IMR-90 (cell line): ENCODE results near the gene LRP1B. TPM values are rescaled to one million over a fixed set of nuclear protein-coding genes. Genes with fewer than 3 reads are reported as not detected.

ENCODE experiments used
- ATAC-seq: fragments of 200-7000 bp; cut with Tn5 transposase; 2 replicates; pipeline ENCODE4 v1.9.1; 2020; ENCODE audit warnings: low read depth, mild to moderate bottlenecking, moderate library complexity
- BruUV-seq: library from RNA; stranded (reverse); fragments of 400-500 nt; replicated peaks from 2 replicates; lab custom pipeline; 2021; lab: Mats Ljungman, UMichigan
- CTCF ChIA-PET: fragments of 300-600 bp; formaldehyde crosslinking; extraction: SDS; loops from one replicate; lab custom pipeline; 2021; ENCODE audit warnings: antibody characterized with exemption; lab: Yijun Ruan, JAX
- POLR2A ChIA-PET: fragments of 300-600 bp; sonication (Branson Sonifier 250); formaldehyde crosslinking; loops from one replicate; lab custom pipeline; 2022; ENCODE audit warnings: antibody characterized with exemption; ENCODE audit not compliant: unreplicated experiment; lab: Charles Lee
- DNase-seq: peaks from one replicate; pipeline ENCODE4 v3.0.0; 2013
- H2AFZ ChIP-seq: replicated peaks from 2 replicates; pipeline ENCODE3; 2013; ENCODE audit warnings: low read length, mild to moderate bottlenecking; ENCODE audit not compliant: poor library complexity
- H2AK5ac ChIP-seq: 2 replicates; pipeline ENCODE4 v1.6.1; 2013; ENCODE audit warnings: low read depth, low read length, inconsistent platforms
- H2AK9ac ChIP-seq: replicated peaks from 2 replicates; pipeline ENCODE3; 2013; ENCODE audit warnings: mild to moderate bottlenecking, low read depth, low read length, moderate library complexity; ENCODE audit not compliant: poor library complexity
- H2BK120ac ChIP-seq: 2 replicates; pipeline ENCODE4 v1.6.1; 2013; ENCODE audit warnings: low read depth, low read length, inconsistent platforms
- H2BK15ac ChIP-seq: 3 replicates; pipeline ENCODE4 v1.6.1; 2013; ENCODE audit warnings: low read depth, low read length, inconsistent platforms
- H2BK20ac ChIP-seq: 2 replicates; pipeline ENCODE4 v1.6.1; 2013; ENCODE audit warnings: low read depth, mild to moderate bottlenecking, inconsistent platforms, low read length, moderate library complexity
- H2BK5ac ChIP-seq: 2 replicates; pipeline ENCODE4 v1.6.1; 2013; ENCODE audit warnings: mild to moderate bottlenecking, low read depth, low read length, inconsistent platforms; ENCODE audit not compliant: poor library complexity, severe bottlenecking
- H3K14ac ChIP-seq: replicated peaks from 2 replicates; pipeline ENCODE4 v1.6.1; 2013; ENCODE audit warnings: low read depth, low read length, inconsistent platforms
- H3K18ac ChIP-seq: 2 replicates; pipeline ENCODE4 v1.6.1; 2013; ENCODE audit warnings: low read depth, low read length, control low read depth
- H3K23ac ChIP-seq: 2 replicates; pipeline ENCODE4 v1.6.1; 2013; ENCODE audit warnings: low read depth, low read length, inconsistent platforms
- H3K27ac ChIP-seq: 2 replicates; pipeline ENCODE4 v1.5.1; 2013; ENCODE audit warnings: mild to moderate bottlenecking, control low read depth, low read length; ENCODE audit not compliant: insufficient read depth
- H3K27me3 ChIP-seq: 2 replicates; pipeline ENCODE4 v1.6.1; 2013; ENCODE audit warnings: low read length; ENCODE audit not compliant: control insufficient read depth, insufficient read depth
- H3K36me3 ChIP-seq: 2 replicates; pipeline ENCODE4 v1.6.1; 2013; ENCODE audit warnings: low read length, mixed read lengths; ENCODE audit not compliant: control insufficient read depth, insufficient read depth
- H3K4ac ChIP-seq: 2 replicates; pipeline ENCODE4 v1.6.1; 2013; ENCODE audit warnings: low read depth, low read length, inconsistent platforms
- H3K4me1 ChIP-seq: 2 replicates; pipeline ENCODE4 v1.6.1; 2013; ENCODE audit warnings: low read length, mixed read lengths; ENCODE audit not compliant: control insufficient read depth, insufficient read depth
- H3K4me2 ChIP-seq: 2 replicates; pipeline ENCODE4 v1.6.1; 2013; ENCODE audit warnings: low read depth, mild to moderate bottlenecking, control low read depth, low read length, moderate library complexity
- H3K4me3 ChIP-seq: 2 replicates; pipeline ENCODE4 v1.5.1; 2013; ENCODE audit warnings: low read depth, mild to moderate bottlenecking, control low read depth, low read length, moderate library complexity; ENCODE audit not compliant: insufficient read depth
- H3K56ac ChIP-seq: 2 replicates; pipeline ENCODE4 v1.6.1; 2013; ENCODE audit warnings: low read length, inconsistent platforms; ENCODE audit not compliant: insufficient read depth; ENCODE audit errors: extremely low read depth
- H3K79me1 ChIP-seq, 2 experiments: 2 replicates each; pipeline ENCODE4 v1.6.1; 2013; ENCODE audit warnings: low read length in 2 of 2, inconsistent platforms in 1 of 2, low read depth in 1 of 2
- H3K9ac ChIP-seq: 2 replicates; pipeline ENCODE4 v1.6.1; 2013; ENCODE audit warnings: low read depth, low read length, control low read depth
- H3K9me1 ChIP-seq: 2 replicates; pipeline ENCODE4 v1.6.1; 2013; ENCODE audit warnings: low read length, inconsistent platforms; ENCODE audit not compliant: insufficient read depth
- H3K9me3 ChIP-seq: 2 replicates; pipeline ENCODE4 v1.6.1; 2013; ENCODE audit warnings: low read length; ENCODE audit not compliant: control insufficient read depth, insufficient read depth
- H4K20me1 ChIP-seq: 2 replicates; pipeline ENCODE4 v1.6.1; 2013; ENCODE audit warnings: low read length, inconsistent platforms; ENCODE audit not compliant: insufficient read depth
- H4K5ac ChIP-seq: 2 replicates; pipeline ENCODE4 v1.6.1; 2013; ENCODE audit warnings: mild to moderate bottlenecking, low read depth, low read length, control low read depth
- H4K8ac ChIP-seq, 2 experiments: 2 replicates each; pipeline ENCODE4 v1.6.1; 2013; ENCODE audit warnings: low read depth in 2 of 2, low read length in 2 of 2, control low read depth in 1 of 2, inconsistent platforms in 1 of 2
- H4K91ac ChIP-seq: 2 replicates; pipeline ENCODE4 v1.6.1; 2013; ENCODE audit warnings: low read depth, low read length, inconsistent platforms; ENCODE audit not compliant: insufficient read depth
- BHLHE40 ChIP-seq: fragments of 150-350 bp; IDR thresholded peaks from 2 replicates; pipeline ENCODE4 v1.6.1; 2016; ENCODE audit warnings: mild to moderate bottlenecking, low read depth, low read length
- WGBS, 2 experiments: methylation state at CpG; one replicate each; pipeline versions ENCODE4 v1.1.5 to v1.1.7; 2013; ENCODE audit warnings: missing lambda C conversion rate in 2 of 2; ENCODE audit not compliant: insufficient read length in 1 of 2; ENCODE audit errors: extremely low coverage in 2 of 2; 5-methylcytosine and 5-hydroxymethylcytosine counted together
- dilution Hi-C: fragments of 300-500 bp; cut with HindIII; formaldehyde crosslinking; loops from one replicate; pipeline ENCODE4 v1.14.3; 2018; ENCODE audit warnings: low sequenced_read_pairs; ENCODE audit not compliant: unreplicated experiment
- in situ Hi-C: fragments of 300-500 bp; cut with MboI; formaldehyde crosslinking; loops from 3 replicates; pipeline ENCODE4 v1.14.3; 2019; ENCODE audit warnings: low sequenced_read_pairs, inconsistent platforms, mixed read lengths
- intact Hi-C: fragments of 100-400 bp; cut with micrococcal nuclease; formaldehyde crosslinking; loops from 2 replicates; pipeline ENCODE4 v1.10.0; 2022
- polyA plus RNA-seq, 3 experiments: library from polyadenylated mRNA; depleted of rRNA; stranded (reverse); fragments of >200 nt; gene quantifications; 2 replicates each; pipeline ENCODE4 v1.2.3, GENCODE V29; 2012; ENCODE audit warnings: low replicate concordance in 1 of 3
- total RNA-seq: library from RNA; depleted of rRNA; stranded (reverse); fragments of >200 nt; gene quantifications from 2 replicates; pipeline ENCODE4 v1.2.3, GENCODE V29; 2012

The LRP1B gene
- total and polyA plus RNA-seq, 2 of the 4 experiments (the other 2 are of a cell fraction): under 0.01 to 0.02 TPM

- BruUV-seq: no TSS peak
- no peak overlapping the region for H3K27ac ChIP-seq
- H3K4ac ChIP-seq: no peak overlapping the region
- no peak overlapping the region for H3K18ac ChIP-seq
- no peaks in the 10 kb centered on the region for H3K36me3 ChIP-seq
- dilution Hi-C loops (no loop called here), intact Hi-C loops (no loop called here), in situ Hi-C loops (no loop called here)
- H4K5ac ChIP-seq: no peak overlapping the region
- no peaks in the 10 kb centered on the region for H3K9me3 ChIP-seq
- no peak for DNase-seq
- no peak overlapping the region for H2BK20ac ChIP-seq
- ChIA-PET CTCF (no interaction called here), POLR2A (no interaction called here)
- no peak overlapping the region for H2BK120ac ChIP-seq
- H3K9ac ChIP-seq: no peak overlapping the region
- H3K14ac ChIP-seq: no peak overlapping the region
- H4K91ac ChIP-seq: no peak overlapping the region
- H2AFZ ChIP-seq: no peak overlapping the region
- WGBS, 2 experiments: 47% methylated on average over 3 of the region's 4 CpGs; no CpG with 5 or more reads in 1 of the 2 experiments
- no peaks in the 10 kb centered on the region for H3K4me1 ChIP-seq
- TF ChIP-seq BHLHE40: no peak
- no peak overlapping the region for H3K4me3 ChIP-seq
- no peak overlapping the region for H3K56ac ChIP-seq
- no peaks in the 10 kb centered on the region for H4K20me1 ChIP-seq
- ATAC-seq: no peak
- no peak overlapping the region for H2BK5ac ChIP-seq
- no peak overlapping the region for H2AK5ac ChIP-seq
- H3K9me1 ChIP-seq: no peaks in the 10 kb centered on the region
- H3K79me1 ChIP-seq: no peaks in the 10 kb centered on the region
- H3K23ac ChIP-seq: no peak overlapping the region
- no peak overlapping the region for H2AK9ac ChIP-seq
- H2BK15ac ChIP-seq: no peak overlapping the region
- H4K8ac ChIP-seq: no peak overlapping the region
- no peaks in the 10 kb centered on the region for H3K27me3 ChIP-seq
- no peak overlapping the region for H3K4me2 ChIP-seq
These were observed 1667.8 kb downstream of the LRP1B start for GRCh38 chr2:140462990-140463389.
